Transverse colon (tissue), 4 donors: ENCODE data around the gene KCNJ5. TPM values are rescaled to one million over a fixed set of nuclear protein-coding genes. Genes with fewer than 3 reads are reported as not detected.

Experiments
- DNase-seq: peaks from one replicate; pipeline ENCODE4 v3.0.0-alpha.2; 2019
- H3K27ac ChIP-seq, 4 donors: fragments of 200-600 bp; sonication (generic); 2 replicates each; pipeline ENCODE4 v1.5.1; 2016 to 2018; ENCODE audit warnings: inconsistent platforms in 4 of 4
- H3K27me3 ChIP-seq: fragments of 200-600 bp; sonication (generic); 2 replicates; pipeline ENCODE4 v1.5.1; 2017; ENCODE audit warnings: inconsistent platforms
- H3K36me3 ChIP-seq, 4 donors: fragments of 200-600 bp; sonication (generic); 2 replicates each; pipeline ENCODE4 v1.5.1; 2017 to 2019; ENCODE audit warnings: inconsistent platforms in 4 of 4
- H3K4me1 ChIP-seq, 4 donors: fragments of 200-600 bp; sonication (generic); 2 replicates each; pipeline ENCODE4 v1.5.1; 2017 to 2020; ENCODE audit warnings: inconsistent platforms in 4 of 4
- H3K4me3 ChIP-seq, 4 donors: fragments of 200-600 bp; sonication (generic); 1 replicate in 1 of 4; 2 replicates in 3 of 4; pipeline versions ENCODE4 v1.5.1 to v1.6.1; 2017 to 2019; ENCODE audit warnings: inconsistent platforms in 4 of 4
- H3K9me3 ChIP-seq, 2 donors: fragments of 200-600 bp; sonication (generic); 2 replicates each; pipeline ENCODE4 v1.5.1; 2017 to 2019; ENCODE audit warnings: inconsistent platforms in 2 of 2
- CTCF ChIP-seq, 5 experiments: fragments of 200-600 bp in 3 of 5; fragments of 450-650 bp in 2 of 5; sonication (generic) in 3 of 5; IDR thresholded peaks; 1 replicate in 2 of 5; 2 replicates in 3 of 5; pipeline ENCODE4 v1.5.1; 2016 to 2017; ENCODE audit warnings: antibody characterized with exemption in 5 of 5, inconsistent platforms in 3 of 5, mild to moderate bottlenecking in 2 of 5, moderate library complexity in 1 of 5
- EP300 ChIP-seq: sonication (generic); formaldehyde crosslinking; IDR thresholded peaks from one replicate; pipeline ENCODE4 v1.6.1; 2017; ENCODE audit warnings: antibody characterized with exemption, low read depth
- POLR2A ChIP-seq: fragments of 450-650 bp; IDR thresholded peaks from one replicate; pipeline ENCODE4 v1.6.1; 2016; ENCODE audit warnings: antibody characterized with exemption, mild to moderate bottlenecking, moderate library complexity
- POLR2AphosphoS5 ChIP-seq, 3 donors: sonication (generic); formaldehyde crosslinking; IDR thresholded peaks; one replicate each; pipeline ENCODE4 v1.6.1; 2016; ENCODE audit warnings: antibody characterized with exemption in 3 of 3
- WGBS, 2 donors: methylation state at CpG; one replicate each; pipeline ENCODE4 v1.1.5; 2018; ENCODE audit warnings: low coverage in 1 of 2; 5-methylcytosine and 5-hydroxymethylcytosine counted together
- in situ Hi-C, 4 donors: fragments of 200-750 bp; cut with MboI; loops; one replicate each; pipeline versions ENCODE4 v1.15.0 to v1.15.1; 2017; ENCODE audit warnings: low sequenced_read_pairs in 3 of 4, low pct_ligation_motif_present in 1 of 4, low pct_unique_long_range_greater_than_20kb in 1 of 4
- intact Hi-C: fragments of 100-400 bp; cut with DNase I; formaldehyde crosslinking; loops from one replicate; pipeline ENCODE4 v1.15.1; 2023; ENCODE audit warnings: low total_unique reads
- total RNA-seq, 4 donors: library from RNA; depleted of rRNA; stranded (reverse); fragments of >200 nt; gene quantifications; one replicate each; pipeline ENCODE4 v1.1.0, GENCODE V29; 2016

KCNJ5 gene
- total RNA-seq, 4 donors from 2014 or later = 0.14 to 17.1 (median 7.4) TPM

DNA sequence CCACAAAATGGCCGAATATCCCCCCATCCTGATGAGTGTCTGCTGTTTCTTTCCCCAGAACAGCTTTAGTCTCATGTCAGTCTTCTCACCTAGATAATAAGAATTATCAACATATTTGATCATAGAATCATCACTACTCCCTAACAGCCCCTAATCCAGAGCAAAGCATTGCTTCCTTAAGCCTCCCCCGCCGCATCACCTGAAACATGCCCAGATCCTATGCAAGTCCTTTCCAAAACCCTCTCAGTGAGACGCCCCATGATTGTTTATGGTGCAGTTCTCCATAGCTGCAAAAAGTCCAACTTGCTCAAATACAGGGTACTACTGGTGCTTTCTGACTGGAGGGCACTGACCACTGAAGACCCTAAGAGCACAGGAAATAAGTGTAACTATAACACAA, 44.2 kb upstream of the KCNJ5 start:
- in situ Hi-C loops = loop anchor here in 3 of 4 donors (25.0 kb wide), 3 partner anchors 210 to 810 kb away; no protein-coding TSS in a partner anchor
- Histone ChIP-seq H3K27ac (no peak overlapping the region), H3K4me1 (no peaks in the 10 kb centered on the region), H3K9me3 (no peaks in the 10 kb centered on the region), H3K27me3 (no peaks in the 10 kb centered on the region), H3K36me3 (no peaks in the 10 kb centered on the region), H3K4me3 (no peak overlapping the region)
- intact Hi-C loops = no loop called here
- TF ChIP-seq POLR2A (no peak), POLR2AphosphoS5 (IDR thresholded peaks at IDR 0.05) (no peak), CTCF (IDR thresholded peaks at IDR 0.05) (no peak), EP300 (no peak)
- no peak for DNase-seq
- WGBS, 2 donors = 98 to 100% methylated on average over 1 to 4 of the region's 4 CpGs

DNA sequence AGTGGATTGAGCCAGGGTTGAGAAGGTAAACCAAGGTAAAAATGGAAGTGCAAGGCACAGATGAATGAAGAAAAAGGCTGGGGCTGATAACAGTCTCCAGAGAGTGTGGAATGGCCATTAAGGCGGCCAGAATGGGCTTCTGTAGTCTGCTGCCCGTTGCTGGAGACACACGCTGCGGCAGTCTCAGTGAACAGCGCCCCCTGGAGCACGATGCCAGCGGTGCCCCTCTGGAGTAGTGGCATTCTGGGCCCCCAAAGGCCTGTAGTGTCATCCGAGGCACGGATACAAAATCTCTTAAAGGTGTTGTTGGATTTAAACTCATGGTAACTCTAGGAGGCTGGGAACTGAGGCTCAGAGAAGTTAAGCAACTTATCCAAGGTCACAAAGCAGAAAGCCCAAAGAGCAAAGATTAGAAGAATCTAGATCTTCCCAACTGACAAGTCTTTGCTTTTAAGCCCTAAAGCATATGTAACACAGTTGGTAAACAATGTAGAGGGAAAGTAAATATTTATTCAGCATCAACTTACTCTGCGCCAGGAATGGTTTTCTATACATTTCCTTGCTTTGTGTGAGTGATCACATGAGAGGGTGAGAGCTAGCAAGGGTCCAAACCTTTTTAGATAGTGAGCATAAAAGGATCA, 42.2 kb upstream of the KCNJ5 start:
- peak; percentile 55 for DNase-seq

GRCh38 chr11:128852327-128853023, 38.7 kb upstream of the KCNJ5 start:
- Histone ChIP-seq H3K27ac (no peak overlapping the region), H3K4me3 (no peak overlapping the region), H3K27me3 (no peaks in the 10 kb centered on the region), H3K4me1 (no peaks in the 10 kb centered on the region), H3K9me3 (no peaks in the 10 kb centered on the region), H3K36me3 (no peaks in the 10 kb centered on the region)
- DNase-seq = no peak
- intact Hi-C loops (no loop called here), in situ Hi-C loops (no loop called here)
- WGBS, 2 donors = 83 to 91% methylated on average over 1 to 13 of the region's 13 CpGs
- TF ChIP-seq POLR2AphosphoS5 (IDR thresholded peaks at IDR 0.05) (no peak), POLR2A (no peak), CTCF (IDR thresholded peaks at IDR 0.05) (no peak), EP300 (no peak)

More for the DNA sequence above, 42.2 kb upstream of the KCNJ5 start:
- Histone ChIP-seq H3K4me3 (no peak overlapping the region), H3K4me1 (no peaks in the 10 kb centered on the region), H3K9me3 (no peaks in the 10 kb centered on the region), H3K36me3 (no peaks in the 10 kb centered on the region), H3K27me3 (no peaks in the 10 kb centered on the region), H3K27ac (no peak overlapping the region)
- 27 to 51% methylated on average over 2 to 10 of the region's 10 CpGs for WGBS, 2 donors
- TF ChIP-seq CTCF (IDR thresholded peaks at IDR 0.05) (peak; percentile 44 to 59 (median 47)), EP300 (no peak)
- intact Hi-C loops (no loop called here), in situ Hi-C loops (loop anchor here in 3 of 4 donors (25.0 kb wide), 3 partner anchors 212 to 812 kb away; no protein-coding TSS in a partner anchor)

GRCh38 chr11:128853559-128853958, 37.6 kb upstream of the KCNJ5 start:
- DNase-seq = no peak

More at GRCh38 chr11:128853559-128853958, 37.6 kb upstream of the KCNJ5 start:
- no peaks in the 10 kb centered on the region for H3K36me3 ChIP-seq
- H3K27me3 ChIP-seq = no peaks in the 10 kb centered on the region
- no peak overlapping the region for H3K4me3 ChIP-seq
- no peaks in the 10 kb centered on the region for H3K9me3 ChIP-seq
- in situ Hi-C loops = no loop called here
- WGBS, 2 donors = 83 to 85% methylated on average over 1 to 6 of the region's 6 CpGs
- no peak for TF ChIP-seq POLR2AphosphoS5 (IDR thresholded peaks at IDR 0.05)
- no peak for TF ChIP-seq CTCF (IDR thresholded peaks at IDR 0.05)
- H3K27ac ChIP-seq = no peak overlapping the region
- no peaks in the 10 kb centered on the region for H3K4me1 ChIP-seq
- intact Hi-C loops = no loop called here
